LHCN-M2 (cell line): Measurements from ENCODE around the gene CDCP2. TPM values are rescaled to one million over a fixed set of nuclear protein-coding genes. Genes with fewer than 3 reads are reported as not detected.
A peak's percentile ranks its signal among the peaks of the same experiment; 100 is the strongest.

Experiments
- DNase-seq: peaks from one replicate; pipeline ENCODE4 v3.0.0-alpha.2; 2012; ENCODE audit warnings: low read depth
- total RNA-seq: library from RNA; depleted of rRNA; stranded (reverse); fragments of >200 nt; gene quantifications from 2 replicates; pipeline ENCODE4 v1.2.3, GENCODE V29; 2014

The CDCP2 gene
- total RNA-seq, 1 experiment from 2014 or later, result not detected

DNA sequence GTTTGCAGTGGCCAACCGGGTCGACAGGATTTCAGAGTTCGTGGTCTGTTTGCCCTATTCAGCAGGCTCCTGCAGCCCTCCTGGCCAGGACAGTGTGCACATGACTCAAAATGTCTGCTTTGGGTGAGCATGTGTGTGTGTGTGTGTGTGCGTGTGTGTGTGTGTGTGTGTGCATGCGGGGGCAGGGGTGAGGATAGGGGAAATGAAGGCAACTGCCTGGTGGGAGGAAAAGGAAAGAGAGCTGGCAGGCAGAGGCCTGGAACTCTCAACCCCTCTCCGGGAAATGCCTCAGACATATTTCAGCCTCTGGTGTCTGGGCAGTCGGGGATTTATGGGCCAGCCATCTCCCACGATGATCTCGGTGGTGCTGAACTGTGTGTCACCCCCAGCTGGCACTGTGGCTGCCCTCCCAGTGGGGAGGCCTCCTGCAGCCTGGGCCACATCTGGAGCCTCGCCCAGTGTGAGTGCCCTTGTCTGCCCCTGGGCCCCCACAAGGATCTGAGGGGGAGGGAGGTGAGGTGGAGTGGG lies 15.2 kb downstream of the CDCP2 start:
- peak; percentile 40 for DNase-seq

- no peak for DNase-seq
Measured at GRCh38 chr1:54136963-54137533, 15.8 kb downstream of the CDCP2 start.

GRCh38 chr1:54136269-54136896 lies 16.4 kb downstream of the CDCP2 start:
- DNase-seq, result no peak

DNA sequence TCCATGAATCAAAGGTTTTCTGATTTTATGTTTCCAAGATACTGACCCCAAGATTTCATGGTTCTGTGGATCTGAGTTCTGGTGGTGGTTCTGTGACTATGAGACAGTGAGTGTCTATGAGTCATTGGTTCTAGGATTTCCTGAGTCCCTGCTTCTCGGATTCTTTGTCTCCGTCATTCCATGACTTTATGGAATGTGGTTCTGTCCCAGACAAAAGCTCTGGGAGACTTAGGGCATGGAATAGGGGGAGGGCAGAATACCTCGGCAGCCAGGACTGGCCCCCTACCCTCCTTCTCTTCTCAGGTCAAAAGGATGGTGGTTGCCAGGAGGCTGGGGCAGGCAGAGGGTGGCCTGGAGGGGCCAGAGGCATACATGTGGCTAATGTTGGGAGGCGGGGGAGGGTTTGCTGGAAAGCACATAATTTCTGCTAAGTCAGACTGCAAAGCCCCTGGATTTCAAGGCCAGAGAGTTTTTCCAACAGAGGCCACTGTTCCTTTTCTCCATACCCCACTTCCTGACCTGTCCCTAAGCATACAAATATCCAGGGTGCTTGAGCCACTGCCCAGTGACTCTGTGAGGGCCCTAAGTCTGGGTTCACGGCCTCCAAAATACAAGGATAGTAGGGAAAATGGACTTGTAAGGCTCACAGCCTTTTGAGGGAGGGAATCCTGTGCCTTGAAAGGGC lies 17.2 kb downstream of the CDCP2 start:
- peak; percentile 52 for DNase-seq

DNA sequence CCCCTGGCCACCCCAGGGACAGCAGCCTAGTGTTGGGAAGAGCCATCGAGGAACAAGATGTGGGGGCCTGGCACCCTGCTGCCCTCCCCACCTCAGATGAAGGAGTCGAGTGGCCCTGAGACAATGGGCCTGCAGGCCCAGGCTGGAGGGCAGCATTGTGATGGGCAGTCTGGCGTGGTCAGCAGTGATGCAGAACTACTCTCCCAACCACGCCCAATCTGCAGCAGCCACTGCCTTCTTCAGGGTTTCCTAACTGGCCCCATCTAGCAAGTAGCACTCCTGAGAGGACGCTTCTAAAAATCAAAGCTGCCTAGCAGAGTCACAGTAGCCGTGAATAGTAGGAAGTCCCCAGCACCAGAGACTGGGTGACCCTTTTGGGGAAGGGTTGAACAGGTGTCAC lies 18.5 kb downstream of the CDCP2 start:
- no peak for DNase-seq

DNA sequence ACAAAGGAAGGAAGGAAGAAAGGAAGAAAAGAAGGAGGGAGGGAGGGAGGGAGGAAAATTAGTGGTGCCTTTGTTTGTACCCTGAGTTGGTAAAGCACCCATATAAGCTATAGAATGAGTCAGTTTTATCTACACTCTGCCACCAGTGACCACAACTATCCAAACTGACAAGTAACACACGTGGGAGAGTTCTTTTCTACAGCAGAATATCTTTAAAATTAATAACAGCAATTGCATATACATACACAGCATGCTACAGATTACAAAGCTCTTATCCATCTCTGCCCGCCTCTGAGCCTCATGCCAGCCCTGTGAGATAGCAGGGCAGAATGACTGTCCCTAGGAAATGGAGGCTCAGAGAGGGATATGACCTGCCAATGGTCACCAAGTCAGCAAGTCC lies 20.3 kb downstream of the CDCP2 start:
- DNase-seq, result no peak

- DNase-seq, result no peak
Measured at GRCh38 chr1:54131419-54131818, 21.4 kb downstream of the CDCP2 start.

- DNase-seq, result no peak
Measured at GRCh38 chr1:54129858-54130257, 22.9 kb downstream of the CDCP2 start.

DNA sequence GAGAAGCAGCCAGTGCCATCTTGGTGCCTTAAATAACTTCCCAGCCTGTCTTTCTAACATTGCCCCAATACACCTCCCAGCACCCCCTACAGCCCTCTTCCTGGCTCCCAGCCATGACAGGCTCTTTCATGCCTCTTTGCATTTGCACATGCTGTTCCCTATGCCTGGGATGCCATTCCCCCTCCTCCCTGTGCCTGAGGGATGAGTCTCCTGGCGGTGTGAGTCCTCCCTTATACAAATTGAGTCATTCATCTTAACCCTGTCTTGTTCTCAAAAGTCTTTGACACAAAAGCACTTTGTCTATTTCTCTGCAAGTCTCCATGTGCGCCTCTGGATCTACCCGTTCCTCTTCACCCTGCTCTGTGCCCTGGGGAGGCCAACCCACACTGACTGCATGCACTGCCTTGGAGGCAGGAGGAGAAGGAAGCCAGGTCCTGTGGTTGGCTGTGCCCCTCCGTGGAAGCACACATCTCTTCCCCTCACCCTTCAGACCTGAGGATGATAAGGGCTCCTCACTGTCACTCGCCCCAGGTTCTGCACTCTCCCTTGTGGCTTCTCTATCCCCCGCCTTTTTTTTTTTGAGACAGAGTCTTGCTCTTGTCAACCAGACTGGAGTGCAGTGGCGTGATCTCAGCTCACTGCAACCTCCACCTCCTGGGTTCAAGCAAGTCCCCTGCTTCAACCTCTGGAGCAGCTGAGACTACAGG lies 25.1 kb downstream of the CDCP2 start:
- DNase-seq, result no peak

GRCh38 chr1:54126271-54126815 lies 26.5 kb downstream of the CDCP2 start:
- DNase-seq, result no peak

GRCh38 chr1:54125386-54126070 lies 27.3 kb downstream of the CDCP2 start:
- DNase-seq, result peak; percentile 70

DNA sequence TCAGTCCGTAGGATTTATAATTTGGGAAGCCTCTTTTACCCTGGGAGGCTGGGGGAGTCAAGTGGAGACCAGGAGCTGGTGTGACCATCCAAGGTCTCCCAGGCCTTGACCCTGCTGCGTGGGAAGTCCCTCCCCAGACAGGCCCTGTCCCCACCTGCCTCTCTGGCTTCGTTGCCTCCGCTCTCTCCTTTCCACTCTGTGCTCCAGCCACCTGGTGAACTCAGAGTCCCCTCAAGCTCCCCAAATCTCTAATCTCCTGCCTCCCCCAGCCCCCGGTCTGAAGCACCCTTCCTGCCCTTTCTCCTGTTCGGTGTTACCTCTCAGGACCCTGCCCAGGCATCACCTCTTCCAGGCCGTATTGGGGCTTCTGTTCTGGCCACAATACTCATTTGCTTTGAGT lies 27.9 kb downstream of the CDCP2 start:
- DNase-seq, result no peak

DNA sequence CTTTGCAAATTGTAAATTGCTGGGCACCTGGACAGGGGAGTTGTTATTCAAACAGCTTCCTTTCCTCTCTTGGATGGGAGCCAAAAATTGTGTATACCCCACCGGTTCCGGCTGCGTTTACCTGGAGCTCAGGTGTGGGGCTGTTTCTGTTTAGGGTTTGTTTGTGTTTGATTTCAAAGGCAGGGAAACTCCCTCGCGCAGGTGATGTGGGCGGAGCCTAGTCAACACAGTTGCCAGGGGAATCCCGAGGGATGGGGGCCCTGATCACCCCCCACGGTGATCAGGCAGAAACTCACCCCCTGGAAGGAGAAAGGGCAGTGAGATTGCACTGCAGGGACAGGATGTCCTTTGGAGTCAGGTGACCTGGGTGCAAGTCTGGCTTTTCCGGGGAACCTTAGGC lies 28.3 kb downstream of the CDCP2 start:
- no peak for DNase-seq

- no peak for DNase-seq
Measured at GRCh38 chr1:54122992-54123391, 29.8 kb downstream of the CDCP2 start.

DNA sequence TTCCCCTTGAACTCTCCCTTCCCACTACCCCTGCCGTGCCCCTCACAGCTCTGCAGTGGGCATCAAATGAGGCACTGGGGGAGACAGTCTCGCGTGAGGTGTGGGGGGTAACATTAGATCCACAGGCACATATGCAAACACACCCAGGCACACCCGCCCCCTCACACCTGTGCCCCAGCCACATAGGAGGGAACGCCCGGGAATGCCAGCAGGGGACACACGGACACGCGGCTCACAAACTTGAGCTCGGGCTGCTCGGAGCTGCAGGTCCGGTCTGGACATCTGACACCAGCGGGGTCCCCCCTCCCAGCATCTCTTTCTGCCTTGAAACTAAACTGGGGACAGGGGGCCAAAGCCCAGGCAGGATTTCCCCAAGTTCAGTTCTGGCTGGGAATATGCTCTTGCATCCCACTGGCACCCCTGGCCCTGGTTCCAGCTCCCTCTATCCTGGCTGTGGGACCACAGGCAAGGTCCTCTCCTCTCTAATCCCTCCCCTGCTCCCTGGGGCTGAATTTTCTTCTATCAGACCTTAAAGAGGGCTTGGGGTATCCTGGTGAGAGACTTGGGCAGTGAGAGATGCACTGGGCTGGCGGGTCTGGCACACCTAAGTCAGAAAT lies 30.6 kb downstream of the CDCP2 start:
- DNase-seq, result no peak

- DNase-seq, result peak; percentile 65
Measured at GRCh38 chr1:54121482-54122134, 31.2 kb downstream of the CDCP2 start.

GRCh38 chr1:54120698-54121481 lies 31.9 kb downstream of the CDCP2 start:
- no peak for DNase-seq

GRCh38 chr1:54120018-54120697 lies 32.6 kb downstream of the CDCP2 start:
- no peak for DNase-seq

- peak; percentile 86 for DNase-seq
Measured at GRCh38 chr1:54118704-54119103, 34.1 kb downstream of the CDCP2 start.
